ENCODE results near the gene SYTL4. TPM values are rescaled to one million over a fixed set of nuclear protein-coding genes. Genes with fewer than 3 reads are reported as not detected.

SYTL4 gene
- total RNA-seq = 8.8 and 11.5 TPM in 2 replicates

GRCh38 chrX:100731441-100732281 is at the start of gene SYTL4:
SYTL4 (minus strand) TSS chrX:100732121; CDS start chrX:100702037, 30,084 bp downstream.

GRCh38 chrX:100643956-100644860 is 87.7 kb downstream of the SYTL4 start, which contains the start of gene SRPX2:
SRPX2 (plus strand) TSS chrX:100644199; CDS start chrX:100646323, 2,124 bp downstream.

GRCh38 chrX:100636321-100636991 is 95.5 kb downstream of the SYTL4 start, which contains the start of gene TSPAN6:
TSPAN6 (minus strand) TSS chrX:100636806; CDS start chrX:100636694, 112 bp downstream.

Other genes with a start within 250 kb of the SYTL4 start
- not detected in 2 replicates for gene TNMD, start 147.2 kb downstream of the SYTL4 start, total RNA-seq
- 41.9 and 63.0 TPM in 2 replicates for gene TSPAN6, start 95.3 kb downstream of the SYTL4 start, total RNA-seq
- 39.4 and 129 TPM in 2 replicates for gene SRPX2, start 87.9 kb downstream of the SYTL4 start, total RNA-seq
- gene CSTF2, start 88.3 kb upstream of the SYTL4 start, total RNA-seq = 15.7 and 18.4 TPM in 2 replicates
- not detected in 2 replicates for gene NOX1, start 142.2 kb upstream of the SYTL4 start, total RNA-seq
- under 0.01 and 0.29 TPM in 2 replicates for gene XKRX, start 196.8 kb upstream of the SYTL4 start, total RNA-seq
- gene ARL13A, start 237.6 kb upstream of the SYTL4 start, total RNA-seq = not detected in 2 replicates